Ovary (tissue), 3 donors: ENCODE measurements around the gene ADGRL1.
"Not testable (repeated sequence)": the region's sequence is repeated elsewhere in the genome, so short reads cannot be mapped to it uniquely, and the experiment has no call there.

ENCODE experiments used
- EP300 ChIP-seq: sonication (generic); formaldehyde crosslinking; IDR thresholded peaks from one replicate; pipeline ENCODE4 v1.6.1; 2017; ENCODE audit warnings: antibody characterized with exemption
- POLR2A ChIP-seq: fragments of 450-650 bp; IDR thresholded peaks from one replicate; pipeline ENCODE4 v1.6.1; 2017; ENCODE audit warnings: antibody characterized with exemption, mild to moderate bottlenecking, moderate library complexity
- TF ChIP-seq, protein P1 (sequence below), 3 donors: fragments of 450-650 bp in 2 of 3; fragments of 200-600 bp in 1 of 3; IDR thresholded peaks; one replicate each; pipeline versions ENCODE4 v1.5.1 to v1.8.0; 2016 to 2022; ENCODE audit warnings: antibody characterized with exemption in 3 of 3, mild to moderate bottlenecking in 1 of 3
- donor health status: DM: no; HTN: no; CAD: no.

DNA sequence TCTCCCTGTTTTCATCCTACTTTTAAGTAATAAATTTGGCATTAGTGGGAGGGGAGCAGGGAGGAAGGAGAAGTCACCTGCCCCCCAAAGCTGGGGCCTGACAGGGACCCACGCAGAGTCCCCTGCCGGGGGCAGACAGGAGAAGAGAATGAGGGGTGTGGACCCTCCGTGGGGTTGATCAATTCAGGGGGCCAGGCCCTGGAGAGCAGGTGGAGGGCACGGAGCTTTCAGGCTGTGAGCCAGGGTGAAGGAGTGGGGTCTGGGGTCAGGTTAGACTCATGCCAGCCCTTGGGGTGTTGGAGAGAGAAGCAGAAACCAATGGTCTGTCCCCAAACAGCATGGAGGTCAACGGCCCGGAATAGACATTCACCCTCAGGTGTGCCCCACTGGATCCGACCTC is 1.8 kb downstream of the ADGRL1 start:
- TF ChIP-seq, protein P1, sequence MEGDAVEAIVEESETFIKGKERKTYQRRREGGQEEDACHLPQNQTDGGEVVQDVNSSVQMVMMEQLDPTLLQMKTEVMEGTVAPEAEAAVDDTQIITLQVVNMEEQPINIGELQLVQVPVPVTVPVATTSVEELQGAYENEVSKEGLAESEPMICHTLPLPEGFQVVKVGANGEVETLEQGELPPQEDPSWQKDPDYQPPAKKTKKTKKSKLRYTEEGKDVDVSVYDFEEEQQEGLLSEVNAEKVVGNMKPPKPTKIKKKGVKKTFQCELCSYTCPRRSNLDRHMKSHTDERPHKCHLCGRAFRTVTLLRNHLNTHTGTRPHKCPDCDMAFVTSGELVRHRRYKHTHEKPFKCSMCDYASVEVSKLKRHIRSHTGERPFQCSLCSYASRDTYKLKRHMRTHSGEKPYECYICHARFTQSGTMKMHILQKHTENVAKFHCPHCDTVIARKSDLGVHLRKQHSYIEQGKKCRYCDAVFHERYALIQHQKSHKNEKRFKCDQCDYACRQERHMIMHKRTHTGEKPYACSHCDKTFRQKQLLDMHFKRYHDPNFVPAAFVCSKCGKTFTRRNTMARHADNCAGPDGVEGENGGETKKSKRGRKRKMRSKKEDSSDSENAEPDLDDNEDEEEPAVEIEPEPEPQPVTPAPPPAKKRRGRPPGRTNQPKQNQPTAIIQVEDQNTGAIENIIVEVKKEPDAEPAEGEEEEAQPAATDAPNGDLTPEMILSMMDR (IDR thresholded peaks at IDR 0.05), result not testable (repeated sequence)
- TF ChIP-seq POLR2A, EP300: not testable (repeated sequence)
